GM18861 (cell line): ENCODE data around the gene WDR73.
"Not testable (repeated sequence)": the region's sequence is repeated elsewhere in the genome, so short reads cannot be mapped to it uniquely, and the experiment has no call there.

Experiments
- ATAC-seq: cut with Tn5 transposase; IDR thresholded peaks from one replicate; pipeline ENCODE4 v1.9.1; 2021; ENCODE audit not compliant: unreplicated experiment

WDR73 gene

DNA sequence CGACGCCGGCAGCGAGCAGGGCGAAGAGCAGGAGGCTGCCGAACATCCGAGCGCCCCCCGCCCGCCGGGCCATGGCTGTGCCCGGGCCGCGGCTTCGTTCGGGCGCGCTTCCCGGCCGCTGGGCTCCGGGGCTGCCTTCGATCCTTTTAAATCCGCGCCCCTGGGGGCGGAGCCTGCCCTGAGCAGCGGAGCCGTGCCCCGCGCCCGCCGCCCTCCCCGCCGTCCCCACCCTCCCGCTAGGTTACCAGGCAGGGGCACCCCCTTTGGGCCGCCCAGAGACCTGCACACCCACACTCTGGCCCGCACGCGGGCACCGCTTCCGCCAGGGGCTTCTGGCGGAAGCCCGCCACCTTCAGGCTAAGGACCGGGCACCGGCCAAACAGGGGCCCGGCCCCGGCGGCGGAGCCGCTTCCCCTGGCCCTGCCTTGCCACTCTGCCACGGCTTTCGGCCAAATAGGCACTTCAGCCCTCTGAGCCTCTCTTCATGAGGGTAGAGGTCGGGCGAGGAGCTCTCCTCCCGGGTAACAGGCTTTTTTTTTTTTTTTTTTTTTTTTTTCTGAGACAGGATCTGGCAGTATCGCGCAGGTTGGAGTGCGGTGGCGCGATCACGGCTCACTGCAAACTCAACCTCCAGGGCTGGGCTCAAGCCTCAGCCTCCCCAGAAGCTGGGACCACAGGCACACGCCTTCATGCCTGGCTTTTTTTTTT, 4.2 kb upstream of the WDR73 start, which contains the start of gene NMB:
Gene NMB, minus strand, starts transcription at position 120 of the 708 bp plus-strand sequence. Its CDS starts 47 bp downstream, at position 73.
- peak; percentile 56 for ATAC-seq

- ATAC-seq, result no peak
Observed at GRCh38 chr15:84657748-84658079, 3.6 kb upstream of the WDR73 start.

DNA sequence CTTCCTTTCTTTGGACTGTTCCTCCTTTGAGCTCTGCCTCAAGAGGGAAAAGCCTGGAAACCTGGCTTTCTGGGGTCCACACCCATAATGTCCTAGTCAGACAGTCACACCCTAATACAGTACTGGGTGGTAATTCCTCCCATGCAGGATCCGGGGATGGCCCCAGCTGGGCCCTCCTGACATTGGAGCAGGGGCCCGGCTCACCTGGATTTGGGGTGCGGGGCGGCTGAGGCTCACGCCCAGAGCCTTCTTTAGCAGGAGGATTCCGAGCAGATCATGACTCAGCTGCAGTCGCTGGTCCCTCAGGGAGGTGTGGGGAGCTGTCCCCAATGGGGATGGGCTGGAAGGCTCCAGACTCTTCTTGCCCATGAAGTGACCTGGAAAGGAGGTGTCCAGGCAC, 2.9 kb upstream of the WDR73 start:
- ATAC-seq, result no peak

GRCh38 chr15:84654689-84655453, 788 bp upstream of the WDR73 start:
- peak; percentile 42 for ATAC-seq

DNA sequence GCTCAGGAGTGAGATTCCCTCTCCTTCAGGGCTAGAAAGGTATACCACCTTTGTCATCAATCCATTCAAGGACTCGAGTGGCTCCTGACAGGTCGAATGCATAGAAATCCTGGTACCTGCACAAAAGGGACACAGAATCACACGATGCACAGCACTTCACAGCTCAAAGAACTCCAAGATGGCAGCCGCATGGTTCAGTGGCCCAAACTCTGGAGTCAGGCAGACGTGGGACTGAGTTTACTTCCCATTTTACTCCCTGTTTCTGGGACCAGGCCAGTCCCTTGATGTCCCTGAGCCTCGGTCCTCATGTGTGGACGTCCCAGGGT, 536 bp downstream of the WDR73 start:
- no peak for ATAC-seq

DNA sequence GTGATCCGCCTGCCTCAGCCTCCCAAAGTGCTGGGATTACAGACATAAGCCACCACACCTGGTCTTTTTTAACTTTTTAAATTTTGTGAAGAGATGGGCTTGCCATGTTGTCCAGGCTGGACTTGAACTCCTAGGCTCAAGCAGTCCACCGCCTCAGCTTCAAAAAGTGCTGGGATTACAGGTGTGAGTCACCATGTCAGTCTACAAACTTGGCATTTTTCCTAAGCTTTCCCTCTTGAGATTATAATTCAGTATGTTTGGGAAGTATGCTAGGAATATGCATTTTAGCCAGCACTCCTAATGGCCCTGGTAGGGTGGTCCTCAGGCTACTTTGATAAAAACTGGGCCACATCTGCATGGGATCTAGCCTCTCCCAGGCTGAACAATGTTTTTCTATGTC, 4.4 kb downstream of the WDR73 start:
- no peak for ATAC-seq

DNA sequence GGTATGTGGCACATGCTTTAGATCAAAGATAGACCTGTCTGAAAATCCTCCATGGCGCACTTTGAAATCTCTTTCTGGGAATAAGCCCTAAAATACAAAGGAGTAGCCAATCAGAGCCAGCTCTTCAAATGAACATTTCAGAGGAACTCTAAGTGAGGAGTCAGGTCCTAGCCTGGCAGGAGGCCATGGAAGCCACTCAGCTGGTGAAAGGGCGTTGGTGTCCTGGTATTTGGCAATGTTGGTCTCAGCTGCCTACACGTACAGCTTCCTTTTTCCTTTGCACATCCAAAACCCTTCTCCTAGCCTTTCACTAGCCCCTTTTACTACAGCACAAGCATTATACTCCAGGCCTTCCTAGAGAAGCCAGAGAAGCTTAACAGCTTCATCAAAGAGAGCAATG, 5.5 kb downstream of the WDR73 start:
- ATAC-seq, result no peak

DNA sequence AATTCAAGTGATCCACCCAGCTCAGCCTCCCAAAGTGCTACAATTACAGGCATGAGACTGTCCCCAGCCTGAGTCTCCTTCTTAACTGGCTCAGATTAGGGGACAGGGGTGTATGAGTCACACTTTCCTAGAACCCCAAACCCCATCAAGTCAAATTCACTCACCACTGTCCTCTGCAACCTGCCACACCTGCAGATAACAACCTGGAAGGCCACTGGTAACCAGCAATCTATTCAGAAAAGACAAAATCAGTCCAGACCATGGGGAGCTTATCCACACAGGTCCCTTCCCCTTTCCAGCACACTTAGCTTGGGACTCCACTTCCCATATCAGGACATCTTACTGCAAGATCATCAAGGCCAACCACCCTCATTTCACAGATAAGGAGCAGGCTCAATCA, 6.4 kb downstream of the WDR73 start:
- ATAC-seq, result no peak

DNA sequence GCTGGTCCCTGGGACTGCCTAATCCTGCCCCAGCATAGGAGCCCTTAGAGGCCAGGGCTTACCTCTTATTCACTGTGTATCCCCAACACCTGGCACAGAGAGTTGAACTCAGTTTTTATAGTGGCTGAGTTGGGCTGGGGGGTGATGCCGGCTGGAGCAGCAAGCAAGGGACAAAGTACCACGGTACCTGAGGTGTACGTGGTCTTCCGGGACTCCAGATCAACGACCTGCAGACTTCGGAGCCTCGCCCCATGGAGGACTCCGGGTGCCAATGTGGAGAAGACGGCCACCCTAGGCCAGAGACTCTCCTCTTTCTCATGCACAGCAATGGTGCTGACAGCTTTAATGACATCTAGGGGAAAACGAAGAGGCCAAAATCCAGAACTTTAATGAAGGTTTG, 8.1 kb downstream of the WDR73 start:
- ATAC-seq, result no peak

DNA sequence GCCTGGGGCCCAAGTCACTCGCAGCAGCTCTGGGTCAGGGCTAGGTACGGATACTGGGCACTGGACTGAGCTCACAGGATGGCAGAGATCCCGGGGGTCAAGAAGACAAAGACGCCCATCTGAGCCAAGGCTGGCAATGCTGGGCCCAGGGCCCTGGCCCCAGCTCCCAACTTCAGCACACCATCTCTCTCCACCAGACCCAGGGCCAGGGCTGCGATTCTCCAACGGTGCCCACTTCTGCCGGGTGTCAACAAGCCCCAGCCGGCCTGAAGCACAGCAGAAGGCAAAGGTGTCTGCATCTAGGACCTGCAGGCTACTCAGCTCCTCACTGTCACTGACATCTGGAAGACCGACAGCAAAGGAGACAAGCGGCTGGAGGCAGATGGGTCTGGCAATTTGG, 8.6 kb downstream of the WDR73 start:
- ATAC-seq, result no peak

- no peak for ATAC-seq
Observed at GRCh38 chr15:84643838-84644237, 10.2 kb downstream of the WDR73 start.

DNA sequence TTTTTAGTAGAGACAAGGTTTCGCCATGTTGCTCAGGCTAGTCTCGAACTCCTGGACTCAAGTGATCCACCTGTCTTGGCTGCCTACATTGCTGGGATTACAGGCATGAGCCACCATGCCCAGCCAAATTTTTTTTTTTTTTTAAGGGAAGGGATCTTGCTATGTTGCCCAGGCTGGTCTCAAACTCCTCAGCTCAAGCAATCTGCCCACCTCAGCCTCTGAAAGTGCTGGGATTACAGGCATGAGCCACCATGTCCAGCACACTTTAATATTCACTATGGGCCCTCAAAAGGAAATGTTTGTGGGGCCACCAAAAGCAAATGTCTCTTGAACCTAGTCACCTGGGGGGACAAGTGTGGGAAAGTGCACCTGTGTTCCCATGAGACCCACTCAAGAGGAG, 11.4 kb downstream of the WDR73 start:
- ATAC-seq, result not testable (repeated sequence)

GRCh38 chr15:84641871-84642270, 12.2 kb downstream of the WDR73 start:
- not testable (repeated sequence) for ATAC-seq

- no peak for ATAC-seq
Observed at GRCh38 chr15:84638103-84638502, 16.0 kb downstream of the WDR73 start.

GRCh38 chr15:84634228-84634837, 19.8 kb downstream of the WDR73 start:
- no peak for ATAC-seq

DNA sequence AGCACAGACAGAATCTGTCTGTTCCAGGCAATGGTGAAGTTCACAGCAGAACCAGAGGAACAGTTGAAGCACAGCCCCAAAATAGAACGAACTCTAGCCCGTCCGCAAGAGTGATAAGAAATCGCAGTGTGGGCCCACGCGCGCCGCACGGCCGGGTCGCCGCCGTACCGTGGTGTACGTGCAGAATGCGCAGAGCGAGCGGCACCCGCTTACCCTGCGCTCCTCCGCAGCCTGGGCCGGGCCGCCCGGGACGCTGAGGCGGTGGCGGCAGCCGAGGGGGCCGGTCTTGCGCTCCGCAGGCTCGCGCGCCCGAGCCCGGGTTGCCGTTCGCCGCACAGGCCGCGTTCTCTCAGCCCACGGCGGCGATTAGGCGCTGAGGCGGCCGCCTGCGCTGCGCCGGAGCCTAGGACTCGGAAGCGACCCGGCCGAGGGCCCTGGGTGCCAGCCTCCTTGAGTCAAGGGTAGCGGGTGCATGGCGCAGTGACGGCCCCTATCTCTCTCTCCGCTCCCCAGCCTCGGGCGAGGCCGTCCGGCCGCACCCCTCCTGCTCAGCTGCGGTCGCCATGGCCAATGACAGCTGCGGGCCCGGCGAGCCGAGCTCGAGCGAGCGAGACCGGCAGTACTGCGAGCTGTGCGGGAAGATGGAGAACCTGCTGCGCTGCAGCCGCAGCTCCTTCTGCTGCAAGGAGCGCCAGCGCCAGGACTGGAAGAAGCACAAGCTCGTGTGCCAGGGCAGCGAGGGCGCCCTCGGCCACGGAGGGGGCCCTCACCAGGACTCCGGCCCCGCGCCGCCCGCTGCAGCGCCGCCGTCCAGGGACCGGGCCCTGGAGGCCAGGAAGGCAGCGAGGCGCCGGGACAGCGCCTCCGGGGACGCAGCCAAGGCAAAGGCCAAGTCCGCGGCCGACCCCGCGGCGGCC, 20.5 kb downstream of the WDR73 start:
- no peak for ATAC-seq

DNA sequence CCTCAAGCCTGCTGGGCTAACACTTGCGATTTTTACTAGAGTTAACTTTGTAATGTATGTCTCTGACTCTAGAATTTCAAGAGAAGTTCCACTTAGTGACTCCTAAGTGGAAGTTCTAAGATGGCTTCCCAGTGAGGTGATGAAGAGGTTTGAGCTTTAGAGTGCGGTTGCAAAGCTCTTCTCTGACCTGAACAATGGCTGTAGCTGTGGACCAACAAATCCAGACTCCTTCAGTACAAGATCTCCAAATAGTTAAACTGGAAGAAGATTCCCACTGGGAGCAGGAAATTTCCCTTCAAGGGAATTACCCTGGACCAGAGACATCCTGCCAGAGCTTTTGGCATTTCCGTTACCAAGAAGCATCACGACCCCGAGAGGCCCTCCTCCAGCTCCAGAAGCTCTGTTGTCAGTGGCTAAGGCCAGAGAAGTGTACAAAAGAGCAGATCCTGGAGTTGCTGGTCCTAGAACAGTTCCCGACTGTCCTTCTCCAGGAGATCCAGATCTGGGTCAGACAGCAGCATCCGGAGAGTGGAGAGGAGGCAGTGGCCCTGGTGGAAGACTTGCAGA, 22.3 kb downstream of the WDR73 start:
- ATAC-seq, result no peak

- no peak for ATAC-seq
Observed at GRCh38 chr15:84629033-84629432, 25.1 kb downstream of the WDR73 start.

DNA sequence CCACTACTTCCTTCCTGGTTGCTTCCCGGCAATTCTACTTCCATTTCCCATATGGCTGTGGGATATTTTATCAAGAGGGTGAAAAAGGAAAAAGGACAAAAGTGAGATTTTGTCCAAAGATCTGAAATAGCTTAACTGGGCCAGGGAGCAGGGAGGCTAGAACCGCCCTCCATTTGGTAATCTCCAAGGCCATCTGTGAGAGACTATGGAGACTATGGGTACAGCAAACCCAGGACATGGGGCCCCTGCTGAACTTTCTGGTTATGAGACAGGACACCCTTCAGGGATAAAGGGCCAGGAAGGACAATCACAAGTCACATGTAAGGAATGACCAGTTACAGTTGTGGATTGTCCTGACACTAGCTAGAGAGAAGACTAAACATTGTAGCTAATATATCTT, 29.0 kb downstream of the WDR73 start:
- ATAC-seq, result no peak

DNA sequence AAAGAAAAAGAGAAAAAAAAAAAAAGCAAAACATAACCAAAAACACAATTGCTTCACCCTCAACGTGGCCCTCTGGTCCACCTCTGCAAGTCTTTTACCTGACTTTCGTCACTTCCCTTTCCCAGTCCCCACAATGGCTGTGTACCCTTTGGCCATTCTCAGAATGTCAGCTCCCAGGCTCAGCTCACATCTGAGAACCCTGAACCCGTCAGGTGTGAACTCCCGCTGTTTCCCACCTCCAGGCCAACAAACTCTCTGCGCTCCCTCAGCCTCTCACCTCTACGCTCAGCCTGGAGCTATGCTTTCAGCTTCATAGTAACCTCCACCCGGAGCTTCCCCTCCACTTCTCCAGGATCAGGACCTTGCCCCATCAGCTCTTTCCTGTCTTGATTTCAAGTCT, 29.7 kb downstream of the WDR73 start:
- ATAC-seq, result no peak
